ENCODE data around the gene MTIF2. TPM values are rescaled to one million over a fixed set of nuclear protein-coding genes. Genes with fewer than 3 reads are reported as not detected.
"Not testable (repeated sequence)": the region's sequence is repeated elsewhere in the genome, so short reads cannot be mapped to it uniquely, and the experiment has no call there.

The MTIF2 gene
- 26.5 and 37.2 TPM in 2 replicates for total RNA-seq (2014; rRNA removed; shearing (Covaris generic))

- DNase-seq (ENCODE audit: low spot score), result peak; percentile 90
These were observed at the start of gene MTIF2 for GRCh38 chr2:55268907-55269644. MTIF2 (minus strand) TSS chr2:55269231; CDS start chr2:55263858, 5,373 bp downstream.

GRCh38 chr2:55314985-55315384 lies 46.0 kb upstream of the MTIF2 start:
- no peak for DNase-seq (ENCODE audit: low spot score)

DNA sequence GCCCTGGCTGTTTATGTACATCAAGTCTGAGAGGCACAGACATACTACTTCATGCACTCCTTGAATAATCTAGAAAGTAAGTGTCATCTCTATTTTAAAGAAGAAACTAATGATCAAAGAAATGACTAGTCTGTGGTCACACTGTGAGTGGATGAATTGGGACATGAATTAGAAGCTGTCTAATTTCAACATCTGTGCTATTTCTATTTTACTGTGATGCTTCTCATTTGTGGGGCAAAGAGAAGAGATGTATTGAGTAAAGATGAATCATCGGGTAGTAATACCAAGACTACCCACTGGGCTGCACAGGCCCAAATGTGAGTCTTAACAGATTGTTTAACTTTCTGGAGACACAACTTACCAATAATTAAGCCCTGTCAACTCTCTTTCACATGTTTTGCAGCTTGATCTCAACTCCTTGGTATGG lies 42.4 kb upstream of the MTIF2 start:
- DNase-seq (ENCODE audit: low spot score), result no peak

GRCh38 chr2:55309446-55309845 lies 40.4 kb upstream of the MTIF2 start:
- DNase-seq (ENCODE audit: low spot score), result peak; percentile 16

- DNase-seq (ENCODE audit: low spot score), result no peak
These were observed 33.2 kb upstream of the MTIF2 start for GRCh38 chr2:55302241-55302640.

GRCh38 chr2:55301277-55301676 lies 32.2 kb upstream of the MTIF2 start:
- no peak for DNase-seq (ENCODE audit: low spot score)

GRCh38 chr2:55296393-55296792 lies 27.4 kb upstream of the MTIF2 start:
- no peak for DNase-seq (ENCODE audit: low spot score)

- DNase-seq (ENCODE audit: low spot score), result no peak
These were observed 14.1 kb upstream of the MTIF2 start for GRCh38 chr2:55283083-55283482.

GRCh38 chr2:55282110-55282917 lies 13.3 kb upstream of the MTIF2 start:
- no peak for DNase-seq (ENCODE audit: low spot score)

DNA sequence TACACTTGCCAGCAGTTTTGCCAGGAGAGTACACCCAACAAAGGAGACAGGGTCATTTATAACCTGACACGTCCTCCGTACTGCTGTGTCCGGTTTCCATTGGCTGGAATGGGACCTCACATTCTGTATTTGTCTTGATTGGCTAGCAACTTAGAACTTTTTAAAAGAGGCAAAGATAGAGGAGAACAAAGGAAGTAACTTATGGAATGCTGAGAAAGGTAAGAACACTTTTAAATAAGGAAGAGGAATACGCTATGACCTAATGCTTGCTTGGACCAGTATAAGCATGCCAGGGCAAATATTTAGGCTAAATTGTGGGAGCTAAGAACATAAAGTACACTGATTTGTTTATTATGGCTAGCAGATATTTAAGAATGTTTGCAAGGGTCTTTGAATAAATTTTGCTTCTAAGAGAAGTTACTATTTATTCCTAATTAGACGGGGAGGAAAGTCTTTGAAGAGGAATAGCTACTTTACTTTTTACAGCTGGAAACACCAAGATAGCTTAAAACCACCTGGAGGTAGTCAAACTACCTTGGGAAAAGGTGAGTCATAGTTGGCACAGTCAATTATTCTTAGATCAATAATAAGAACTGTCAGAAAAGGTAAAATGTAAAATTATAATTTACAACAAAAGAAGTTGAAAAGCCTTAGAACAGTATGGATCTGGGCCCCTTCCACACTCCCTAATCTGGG lies 12.0 kb upstream of the MTIF2 start:
- DNase-seq (ENCODE audit: low spot score), result not testable (repeated sequence)

DNA sequence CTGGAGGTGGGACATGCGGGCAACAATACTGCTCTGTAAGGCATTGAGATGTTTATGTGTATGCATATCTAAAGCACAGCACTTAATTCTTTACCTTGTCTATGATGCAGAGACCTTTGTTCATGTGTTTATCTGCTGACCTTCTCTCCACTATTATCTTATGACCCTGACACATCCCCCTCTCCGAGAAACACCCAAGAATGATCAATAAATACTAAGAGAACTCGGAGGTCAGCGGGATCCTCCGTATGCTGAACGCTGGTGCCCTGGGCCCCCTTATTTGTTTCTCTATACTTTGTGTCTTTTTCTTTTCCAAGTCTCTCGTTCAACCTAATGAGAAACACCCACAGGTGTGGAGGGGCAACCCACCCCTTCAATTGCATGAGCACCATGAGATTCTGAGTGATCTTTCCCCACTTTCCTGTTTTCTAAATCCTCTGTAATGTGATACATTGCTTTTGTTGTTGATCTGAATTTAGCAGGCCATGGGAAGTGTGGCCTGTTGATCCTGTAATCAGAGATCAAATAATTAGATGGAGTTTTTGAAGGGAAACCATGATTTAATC lies 10.9 kb upstream of the MTIF2 start:
- not testable (repeated sequence) for DNase-seq (ENCODE audit: low spot score)

- DNase-seq (ENCODE audit: low spot score), result not testable (repeated sequence)
These were observed 10.3 kb upstream of the MTIF2 start for GRCh38 chr2:55279214-55279835.

- DNase-seq (ENCODE audit: low spot score), result no peak
These were observed 8.3 kb upstream of the MTIF2 start for GRCh38 chr2:55277310-55277709.

GRCh38 chr2:55274346-55274745 lies 5.3 kb upstream of the MTIF2 start:
- not testable (repeated sequence) for DNase-seq (ENCODE audit: low spot score)

DNA sequence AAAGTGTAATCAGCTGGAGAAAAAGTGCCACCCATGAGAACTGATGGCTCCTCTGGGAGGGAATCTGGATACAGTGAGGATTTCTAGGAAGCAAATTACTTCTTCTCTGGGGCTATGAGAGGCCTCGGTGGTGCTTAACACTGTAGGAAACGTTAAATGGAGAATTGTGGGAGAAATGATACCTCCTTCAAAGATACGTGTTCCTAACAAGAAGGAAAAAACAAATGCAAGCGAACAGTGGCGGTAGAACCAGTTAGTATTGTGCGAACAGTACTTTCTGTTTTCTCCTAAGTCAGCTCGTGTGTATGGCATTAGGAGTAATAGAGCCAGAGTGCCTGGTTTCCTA lies 587 bp upstream of the MTIF2 start:
- DNase-seq (ENCODE audit: low spot score), result no peak

- no peak for DNase-seq (ENCODE audit: low spot score)
These were observed 634 bp downstream of the MTIF2 start for GRCh38 chr2:55268288-55268906.

- not testable (repeated sequence) for DNase-seq (ENCODE audit: low spot score)
These were observed 9.4 kb downstream of the MTIF2 start for GRCh38 chr2:55259586-55259985.

DNA sequence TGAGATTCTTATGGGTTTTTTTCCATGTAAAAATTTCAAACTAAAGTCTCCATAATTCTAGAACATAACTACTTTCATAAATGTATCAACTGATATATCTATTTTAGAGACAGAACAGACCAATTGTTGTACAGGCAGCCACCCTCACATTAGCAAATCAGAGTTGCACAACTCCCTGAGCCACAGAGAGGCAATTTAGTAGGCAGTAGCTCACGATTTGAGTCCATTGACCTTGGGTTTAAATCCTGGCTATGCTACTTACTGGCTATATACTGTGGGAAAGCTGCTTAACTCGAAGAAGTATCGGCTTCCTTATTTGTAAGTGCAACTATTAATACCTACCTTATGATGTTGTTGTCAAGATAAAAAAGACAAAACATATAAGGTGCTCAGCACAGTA lies 16.2 kb downstream of the MTIF2 start:
- no peak for DNase-seq (ENCODE audit: low spot score)

- DNase-seq (ENCODE audit: low spot score), result no peak
These were observed 22.0 kb downstream of the MTIF2 start for GRCh38 chr2:55247025-55247424.

DNA sequence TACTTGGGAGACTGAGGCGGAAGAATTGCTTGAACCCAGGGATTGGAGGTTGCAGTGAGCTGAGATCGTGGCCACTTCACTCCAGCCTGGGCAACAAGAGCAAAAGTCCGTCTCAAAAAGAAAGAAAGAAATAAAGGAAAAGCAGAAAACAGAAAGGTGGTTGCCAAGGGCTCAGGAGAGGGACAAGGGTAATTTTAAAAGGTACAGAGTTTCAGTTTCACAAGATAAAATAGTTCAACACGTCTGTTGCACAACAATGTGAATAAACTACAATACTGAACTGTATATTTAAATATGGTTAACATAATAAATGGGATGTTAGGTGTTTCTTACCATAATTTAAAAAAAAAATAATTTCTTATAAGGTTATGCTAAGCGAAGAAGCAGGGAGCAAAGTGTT lies 23.6 kb downstream of the MTIF2 start:
- DNase-seq (ENCODE audit: low spot score), result no peak

GRCh38 chr2:55242617-55243016 lies 26.4 kb downstream of the MTIF2 start:
- no peak for DNase-seq (ENCODE audit: low spot score)

Data from H4 (cell line).